PC-9 (cell line): ENCODE results near the gene MYO3B.

Source experiments
- EZH2 ChIP-seq: fragments of 200-600 bp; sonication (generic); IDR thresholded peaks from 2 replicates; pipeline ENCODE4 v1.8.0; 2017; ENCODE audit warnings: antibody characterized with exemption, low read depth
- TF ChIP-seq, protein P1 (sequence below): fragments of 200-600 bp; sonication (generic); conservative IDR thresholded peaks from 2 replicates; pipeline ENCODE4 v1.6.1; 2017; ENCODE audit warnings: mixed run types, antibody characterized with exemption, mild to moderate bottlenecking, moderate library complexity

DNA sequence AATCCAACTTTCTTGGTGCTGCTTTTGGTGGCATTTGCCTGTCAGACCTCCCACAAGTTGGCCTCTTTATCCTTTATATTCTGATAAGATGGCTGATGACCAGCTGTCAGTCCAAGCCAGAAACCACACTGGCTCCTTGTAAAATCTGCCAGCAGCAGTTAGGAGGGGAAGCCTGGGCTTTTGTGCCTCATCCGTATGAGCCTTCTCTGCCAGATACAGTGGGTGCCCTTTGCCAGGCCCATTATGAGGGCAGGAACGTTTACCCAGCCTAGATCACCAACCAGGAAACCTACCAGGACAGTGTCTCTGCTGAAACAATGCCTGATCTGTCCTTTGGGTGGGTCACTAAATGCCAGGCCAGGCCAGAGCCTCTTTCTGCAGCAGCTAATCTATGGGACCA, 334.3 kb downstream of the MYO3B start:
- TF ChIP-seq, protein P1, sequence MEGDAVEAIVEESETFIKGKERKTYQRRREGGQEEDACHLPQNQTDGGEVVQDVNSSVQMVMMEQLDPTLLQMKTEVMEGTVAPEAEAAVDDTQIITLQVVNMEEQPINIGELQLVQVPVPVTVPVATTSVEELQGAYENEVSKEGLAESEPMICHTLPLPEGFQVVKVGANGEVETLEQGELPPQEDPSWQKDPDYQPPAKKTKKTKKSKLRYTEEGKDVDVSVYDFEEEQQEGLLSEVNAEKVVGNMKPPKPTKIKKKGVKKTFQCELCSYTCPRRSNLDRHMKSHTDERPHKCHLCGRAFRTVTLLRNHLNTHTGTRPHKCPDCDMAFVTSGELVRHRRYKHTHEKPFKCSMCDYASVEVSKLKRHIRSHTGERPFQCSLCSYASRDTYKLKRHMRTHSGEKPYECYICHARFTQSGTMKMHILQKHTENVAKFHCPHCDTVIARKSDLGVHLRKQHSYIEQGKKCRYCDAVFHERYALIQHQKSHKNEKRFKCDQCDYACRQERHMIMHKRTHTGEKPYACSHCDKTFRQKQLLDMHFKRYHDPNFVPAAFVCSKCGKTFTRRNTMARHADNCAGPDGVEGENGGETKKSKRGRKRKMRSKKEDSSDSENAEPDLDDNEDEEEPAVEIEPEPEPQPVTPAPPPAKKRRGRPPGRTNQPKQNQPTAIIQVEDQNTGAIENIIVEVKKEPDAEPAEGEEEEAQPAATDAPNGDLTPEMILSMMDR: no peak
- no peak for TF ChIP-seq EZH2
